ENCODE measurements around the gene IAPP. TPM values are rescaled to one million over a fixed set of nuclear protein-coding genes. Genes with fewer than 3 reads are reported as not detected.
"Not testable (repeated sequence)": the region's sequence is repeated elsewhere in the genome, so short reads cannot be mapped to it uniquely, and the experiment has no call there.

The IAPP gene
- total RNA-seq (2014; rRNA removed; shearing (Covaris generic)), result not detected in 2 replicates

- DNase-seq (ENCODE audit: low read depth), result no peak
Observed at GRCh38 chr12:21372602-21373001, at the start of gene IAPP. Gene IAPP, plus strand, starts transcription at chr12:21372902. Its CDS starts 450 bp downstream, at chr12:21373352.

DNA sequence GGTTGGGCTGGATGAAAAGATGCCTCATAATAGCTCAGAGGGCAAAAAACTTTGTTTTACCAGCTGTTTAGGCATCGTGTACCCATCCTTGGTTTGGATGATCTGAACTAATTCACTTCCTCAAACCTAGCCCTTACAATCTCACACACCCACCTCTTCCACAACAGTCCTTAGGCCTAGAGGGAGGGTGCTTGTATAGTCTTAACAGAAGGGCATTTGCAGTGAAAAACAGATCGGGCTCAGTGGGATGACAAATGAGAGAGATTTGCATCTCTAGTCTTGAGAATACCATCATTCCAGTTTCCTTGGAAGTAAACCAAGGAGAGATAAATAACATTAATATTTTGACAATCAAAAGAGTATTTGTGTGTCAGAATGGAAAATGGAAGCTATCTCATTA is 49.0 kb upstream of the IAPP start:
- DNase-seq (ENCODE audit: low read depth), result no peak

DNA sequence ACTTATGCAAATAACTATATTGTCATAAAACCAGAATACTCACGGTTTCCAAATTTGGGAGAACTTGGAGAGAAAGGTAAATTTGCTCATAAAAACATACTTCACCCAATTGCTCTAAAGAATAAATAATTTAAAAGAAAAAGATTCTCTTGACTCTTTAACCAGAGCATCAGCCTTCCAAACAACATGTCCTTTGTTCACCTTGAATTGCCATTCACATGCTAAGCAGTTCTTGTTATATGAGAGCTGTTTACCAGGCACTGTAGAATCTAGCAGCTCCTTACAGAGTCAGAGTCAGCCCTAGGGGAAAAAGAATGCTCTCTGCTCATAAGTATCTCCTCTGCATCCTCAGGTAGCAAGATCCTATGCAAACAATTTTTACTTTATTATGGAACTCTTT is 48.2 kb upstream of the IAPP start:
- DNase-seq (ENCODE audit: low read depth), result no peak

DNA sequence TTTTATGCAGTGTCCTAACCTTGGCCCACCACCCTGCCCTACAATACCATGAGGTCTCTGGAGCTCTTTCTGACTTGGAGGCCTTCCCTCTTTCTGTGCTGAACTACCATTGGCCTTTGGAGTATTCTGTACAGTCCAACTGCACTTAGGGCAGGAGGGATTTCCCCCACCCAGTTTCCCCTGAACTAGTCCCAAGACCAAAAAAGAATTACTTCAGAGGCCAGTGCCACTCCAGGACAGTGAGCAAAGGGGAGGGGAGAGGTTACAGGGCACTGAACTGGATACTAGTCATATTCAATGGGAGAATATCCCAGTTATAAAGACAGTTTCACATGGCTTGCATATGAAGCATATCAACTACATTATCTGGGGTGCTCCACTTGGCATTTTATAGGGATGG is 44.1 kb upstream of the IAPP start:
- DNase-seq (ENCODE audit: low read depth), result no peak

DNA sequence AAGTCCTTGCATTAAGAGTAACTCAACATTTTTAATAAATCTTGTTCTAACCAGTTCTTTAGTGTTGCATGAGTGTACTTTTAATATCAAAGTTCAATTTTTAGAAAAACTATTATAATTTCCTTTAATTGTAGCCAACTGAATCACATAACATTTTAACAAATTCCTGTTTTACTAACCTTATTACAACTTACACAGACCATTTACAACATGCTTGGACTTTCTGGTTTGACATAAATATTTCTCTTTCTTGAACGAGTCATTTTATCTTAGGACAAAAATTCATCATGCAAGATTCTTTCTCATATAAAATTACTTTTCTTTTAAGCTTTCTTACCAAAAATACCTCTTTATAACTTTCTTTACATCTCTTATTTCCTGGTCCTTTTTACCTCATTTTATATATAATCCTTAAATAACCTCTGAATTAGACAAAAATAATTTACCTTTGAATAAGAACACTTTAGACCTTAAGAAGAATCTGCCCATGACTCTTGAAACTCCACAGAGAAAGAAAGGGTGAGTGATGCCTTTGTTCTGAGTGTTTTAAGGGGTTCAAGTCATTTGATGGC is 41.9 kb upstream of the IAPP start:
- no peak for DNase-seq (ENCODE audit: low read depth)

- DNase-seq (ENCODE audit: low read depth), result no peak
Observed at GRCh38 chr12:21334771-21335325, 37.9 kb upstream of the IAPP start, which contains the start of gene SLCO1A2. Gene SLCO1A2, minus strand, starts transcription at chr12:21334917. Its CDS starts 270 bp downstream, at chr12:21334647.

- no peak for DNase-seq (ENCODE audit: low read depth)
Observed at GRCh38 chr12:21336656-21337055, 36.0 kb upstream of the IAPP start.

DNA sequence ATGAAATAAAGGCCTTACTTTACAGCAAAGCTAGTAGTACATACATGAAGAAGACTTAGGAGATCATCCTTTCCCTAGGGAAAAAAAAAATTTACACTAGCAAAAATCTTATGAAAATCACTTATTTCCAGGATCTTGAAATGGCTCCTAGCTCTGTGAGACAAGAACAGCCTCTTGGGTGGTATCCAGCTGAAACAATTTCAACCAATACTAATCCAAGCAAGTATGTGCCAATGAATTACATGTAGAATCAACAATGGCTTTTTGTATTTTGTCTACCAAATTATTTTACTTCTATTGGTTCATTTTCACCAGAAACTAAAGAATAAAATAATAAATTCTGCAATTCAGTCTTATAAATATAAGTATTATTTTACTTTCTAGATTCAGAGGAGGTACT is 35.2 kb upstream of the IAPP start:
- DNase-seq (ENCODE audit: low read depth), result no peak

DNA sequence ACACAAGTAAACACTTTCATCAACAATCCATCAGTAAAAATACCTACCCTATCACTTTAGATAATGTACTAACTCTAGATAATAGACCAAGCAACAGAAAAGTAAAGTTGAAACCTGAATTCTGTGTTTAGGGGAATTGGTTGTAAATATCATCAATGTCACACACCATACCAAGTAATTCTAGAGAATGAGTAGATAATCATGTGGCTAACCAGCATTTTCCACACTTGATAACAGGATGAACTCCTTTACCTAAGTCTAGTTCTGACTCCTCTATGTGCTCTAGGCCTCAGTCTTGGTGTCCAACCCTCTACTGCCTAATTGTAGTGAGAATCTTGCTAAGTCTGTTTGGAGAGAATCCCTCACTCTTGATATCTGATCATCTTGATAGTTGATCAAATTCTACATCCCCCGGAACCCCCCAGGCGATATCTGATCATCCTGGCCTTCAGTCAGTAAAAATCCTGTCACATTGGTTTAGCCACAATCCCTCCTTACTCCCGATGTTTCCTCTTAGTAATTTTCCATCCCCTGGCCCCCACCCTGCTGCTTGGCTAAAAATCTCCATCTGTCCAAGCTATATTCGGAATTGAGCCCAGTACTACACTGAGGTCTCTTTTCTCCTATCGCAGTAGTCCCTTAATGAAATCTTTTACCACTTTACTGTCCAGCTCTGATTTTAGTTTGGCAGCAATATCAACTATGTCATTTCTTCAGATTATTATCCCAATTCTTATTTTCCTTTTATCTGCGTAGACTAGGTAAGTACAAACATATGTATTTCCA is 34.5 kb upstream of the IAPP start:
- DNase-seq (ENCODE audit: low read depth), result no peak

- DNase-seq (ENCODE audit: low read depth), result no peak
Observed at GRCh38 chr12:21339921-21340320, 32.8 kb upstream of the IAPP start.

- no peak for DNase-seq (ENCODE audit: low read depth)
Observed at GRCh38 chr12:21340403-21340802, 32.3 kb upstream of the IAPP start.

- DNase-seq (ENCODE audit: low read depth), result no peak
Observed at GRCh38 chr12:21341769-21342168, 30.9 kb upstream of the IAPP start.

DNA sequence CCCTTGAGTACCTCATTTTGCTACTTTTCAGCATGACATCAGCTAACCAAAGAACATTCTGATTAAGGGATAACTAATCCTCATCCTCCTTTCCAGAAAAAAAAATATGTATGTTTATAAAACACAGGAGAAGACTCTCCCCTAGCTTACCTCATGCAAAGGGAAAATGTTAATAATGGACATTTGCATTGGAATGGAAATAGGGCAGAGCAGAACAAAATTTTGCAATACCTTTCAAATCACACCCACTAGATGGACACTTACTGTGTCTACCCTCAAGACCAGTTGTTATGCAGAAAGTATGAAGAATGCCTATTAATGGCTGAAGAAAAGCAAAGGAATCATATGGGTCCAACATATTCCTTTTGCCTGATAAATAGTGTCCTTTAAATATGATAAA is 29.1 kb upstream of the IAPP start:
- no peak for DNase-seq (ENCODE audit: low read depth)

DNA sequence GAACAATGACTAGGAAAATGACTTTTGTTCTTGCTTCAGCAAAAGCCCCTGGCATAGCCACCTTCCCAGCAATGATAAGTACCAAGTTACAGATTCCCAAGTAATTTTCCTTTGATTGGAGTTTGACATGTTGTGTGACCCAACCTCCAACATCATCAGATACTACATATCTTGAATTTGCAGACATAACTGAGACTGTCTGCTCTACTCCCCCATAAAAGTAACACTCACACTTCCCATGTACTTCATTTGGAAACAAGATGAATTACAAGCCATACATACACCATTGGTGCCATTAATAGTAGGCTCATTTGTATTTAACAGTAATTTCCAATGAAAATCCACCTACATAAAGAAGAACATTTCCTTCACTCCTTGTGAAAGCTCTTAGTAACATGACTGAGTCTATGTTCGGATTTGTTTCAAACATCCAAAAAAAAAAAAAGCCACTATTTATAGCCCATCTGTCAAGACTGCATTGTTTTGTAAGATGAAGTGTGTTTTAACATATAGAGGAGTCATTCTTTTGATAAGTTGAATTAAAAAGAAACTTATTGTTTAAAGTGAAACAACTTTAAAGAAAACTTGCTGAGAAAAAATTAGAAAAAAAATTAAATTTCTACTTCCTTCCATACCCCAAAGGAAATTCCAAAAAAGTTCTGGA is 26.0 kb upstream of the IAPP start:
- DNase-seq (ENCODE audit: low read depth), result no peak

GRCh38 chr12:21350975-21351374 is 21.7 kb upstream of the IAPP start:
- no peak for DNase-seq (ENCODE audit: low read depth)

GRCh38 chr12:21353487-21353886 is 19.2 kb upstream of the IAPP start:
- DNase-seq (ENCODE audit: low read depth), result no peak

- DNase-seq (ENCODE audit: low read depth), result no peak
Observed at GRCh38 chr12:21353948-21354347, 18.8 kb upstream of the IAPP start.

- DNase-seq (ENCODE audit: low read depth), result no peak
Observed at GRCh38 chr12:21354641-21355040, 18.1 kb upstream of the IAPP start.

DNA sequence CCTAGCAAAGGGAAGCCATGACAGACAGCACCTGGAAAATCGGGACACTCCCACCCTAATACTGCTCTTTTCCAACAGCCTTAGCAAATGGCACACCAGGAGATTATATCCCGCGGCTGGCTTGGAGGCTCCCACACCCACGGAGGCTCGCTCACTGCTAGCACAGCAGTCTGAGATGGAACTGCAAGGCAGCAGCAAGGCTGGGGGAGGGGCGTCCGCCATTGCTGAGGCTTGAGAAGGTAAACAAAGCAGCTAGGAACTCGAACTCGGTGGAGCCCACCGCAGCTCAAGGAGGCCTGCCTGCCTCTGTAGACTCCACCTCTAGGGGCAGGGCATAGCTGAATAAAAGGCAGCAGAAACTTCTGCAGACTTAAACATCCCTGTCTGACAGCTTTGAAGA is 12.1 kb upstream of the IAPP start:
- not testable (repeated sequence) for DNase-seq (ENCODE audit: low read depth)

- no peak for DNase-seq (ENCODE audit: low read depth)
Observed at GRCh38 chr12:21369141-21369980, 3.3 kb upstream of the IAPP start.

DNA sequence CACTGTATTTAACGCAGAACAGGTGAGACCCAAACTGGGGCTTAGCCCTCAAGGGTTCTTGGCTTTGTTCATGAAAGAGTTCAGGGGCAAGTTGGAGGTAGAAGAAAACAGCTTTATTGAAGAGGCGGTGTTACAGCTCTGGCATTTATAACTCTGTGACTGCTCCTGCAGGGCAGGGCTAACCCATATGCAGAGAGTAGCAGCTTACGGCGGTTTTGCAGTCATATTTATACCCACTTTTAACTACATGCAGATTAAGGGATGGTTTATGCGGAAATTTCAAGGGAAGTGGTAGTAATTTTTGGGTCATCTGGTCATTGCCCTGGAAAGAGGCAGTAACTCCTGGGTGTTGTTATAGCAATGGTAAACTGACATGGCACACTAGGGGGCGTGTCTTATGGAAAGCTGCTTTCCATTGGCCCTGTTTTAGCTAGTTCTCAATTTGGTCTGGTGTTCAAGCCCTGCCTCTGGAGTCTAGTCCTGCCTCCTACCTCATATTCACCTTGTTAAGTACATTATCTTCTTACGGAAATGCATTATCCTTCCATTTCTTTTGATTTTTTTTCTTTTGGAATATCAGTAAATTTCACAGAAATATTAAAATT is 1.8 kb upstream of the IAPP start:
- no peak for DNase-seq (ENCODE audit: low read depth)

All from Daoy (cell line).